HuH-7.5 (cell line): ENCODE measurements around the gene PIP5KL1.
A peak's percentile ranks its signal among the peaks of the same experiment; 100 is the strongest.

Source experiments
- DNase-seq: peaks from one replicate; pipeline ENCODE4 v3.0.0; 2011; ENCODE audit warnings: low spot score

Gene PIP5KL1, protein sequence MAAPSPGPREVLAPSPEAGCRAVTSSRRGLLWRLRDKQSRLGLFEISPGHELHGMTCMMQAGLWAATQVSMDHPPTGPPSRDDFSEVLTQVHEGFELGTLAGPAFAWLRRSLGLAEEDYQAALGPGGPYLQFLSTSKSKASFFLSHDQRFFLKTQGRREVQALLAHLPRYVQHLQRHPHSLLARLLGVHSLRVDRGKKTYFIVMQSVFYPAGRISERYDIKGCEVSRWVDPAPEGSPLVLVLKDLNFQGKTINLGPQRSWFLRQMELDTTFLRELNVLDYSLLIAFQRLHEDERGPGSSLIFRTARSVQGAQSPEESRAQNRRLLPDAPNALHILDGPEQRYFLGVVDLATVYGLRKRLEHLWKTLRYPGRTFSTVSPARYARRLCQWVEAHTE

DNA sequence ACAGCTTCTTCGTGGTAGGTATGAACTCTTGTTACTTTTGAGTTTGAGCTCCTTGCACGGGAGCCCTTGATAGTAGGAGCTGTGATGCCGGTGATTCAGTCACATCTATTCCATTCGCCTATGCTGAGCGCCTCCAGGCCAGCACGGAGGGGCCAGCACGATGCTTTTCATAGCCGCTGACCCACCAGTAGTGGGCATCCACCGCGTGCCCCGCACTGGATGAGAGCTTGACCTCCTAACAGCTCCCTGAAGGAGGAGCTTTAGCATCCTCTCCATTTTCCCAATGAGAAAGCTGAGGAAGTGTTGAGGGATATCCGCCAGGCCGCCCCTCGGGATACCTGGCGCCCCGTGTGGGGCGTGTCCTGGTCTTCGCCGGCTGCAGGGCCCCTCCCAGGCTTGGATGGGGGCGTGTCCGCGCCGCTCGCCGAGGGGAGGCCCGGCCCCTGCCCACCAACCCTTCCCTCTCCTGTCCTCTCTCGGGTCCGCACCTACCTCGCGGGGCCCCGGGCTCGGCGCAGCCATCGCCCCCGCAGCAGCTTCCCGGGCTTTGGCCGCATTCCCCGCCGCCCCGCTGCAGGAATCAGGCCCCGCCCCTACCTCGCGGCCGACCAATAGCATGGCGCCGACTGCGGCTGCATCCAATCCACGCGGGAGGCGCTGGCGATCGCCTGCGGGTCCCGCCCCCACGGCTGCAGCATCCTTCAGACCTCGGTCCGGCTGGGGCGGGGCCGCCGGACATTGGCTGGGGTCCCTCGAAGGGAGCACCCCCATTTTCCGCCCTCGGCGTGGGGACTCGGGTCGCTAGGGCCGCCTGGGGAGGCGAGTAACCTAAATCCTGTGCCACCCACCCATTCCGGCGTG lies at the start of gene PIP5KL1:
TSS of gene PIP5KL1 (minus strand) at position 547 of the 861 bp plus-strand sequence. CDS start at position 522, 25 bp downstream.
- peak; percentile 96 for DNase-seq

DNA sequence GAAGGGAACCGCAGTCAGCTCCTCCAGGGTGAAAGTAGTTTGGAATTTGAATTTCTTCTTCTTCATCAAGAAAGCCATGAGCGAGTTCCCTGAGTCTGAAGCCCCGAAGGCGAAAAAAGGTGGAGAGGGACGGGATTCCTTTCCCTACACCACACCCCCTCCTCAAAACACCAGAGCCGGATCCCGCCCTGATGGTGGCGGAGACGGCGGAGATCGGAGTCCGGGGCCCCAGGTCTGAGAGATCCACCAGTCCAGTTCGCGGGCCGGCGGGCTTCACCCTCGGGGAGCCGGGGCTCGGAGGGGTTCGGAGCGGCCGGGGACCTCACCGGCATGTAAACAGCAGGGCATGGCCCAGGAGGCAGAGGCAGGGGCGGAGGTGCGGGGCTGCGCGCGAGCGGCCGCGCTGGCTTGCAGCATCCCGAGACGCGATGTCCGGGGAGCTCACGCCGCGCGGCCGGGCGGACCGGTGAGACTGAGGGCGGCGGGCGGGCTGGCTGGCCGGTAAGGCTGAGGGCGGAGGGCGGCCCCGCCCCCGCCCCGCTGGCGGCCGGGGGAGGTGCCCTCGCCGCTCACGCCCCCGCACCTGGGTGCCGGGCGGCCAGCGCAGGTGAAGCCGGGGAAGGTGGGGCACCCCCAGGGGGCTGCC lies 49.6 kb upstream of the PIP5KL1 start:
- no peak for DNase-seq

DNA sequence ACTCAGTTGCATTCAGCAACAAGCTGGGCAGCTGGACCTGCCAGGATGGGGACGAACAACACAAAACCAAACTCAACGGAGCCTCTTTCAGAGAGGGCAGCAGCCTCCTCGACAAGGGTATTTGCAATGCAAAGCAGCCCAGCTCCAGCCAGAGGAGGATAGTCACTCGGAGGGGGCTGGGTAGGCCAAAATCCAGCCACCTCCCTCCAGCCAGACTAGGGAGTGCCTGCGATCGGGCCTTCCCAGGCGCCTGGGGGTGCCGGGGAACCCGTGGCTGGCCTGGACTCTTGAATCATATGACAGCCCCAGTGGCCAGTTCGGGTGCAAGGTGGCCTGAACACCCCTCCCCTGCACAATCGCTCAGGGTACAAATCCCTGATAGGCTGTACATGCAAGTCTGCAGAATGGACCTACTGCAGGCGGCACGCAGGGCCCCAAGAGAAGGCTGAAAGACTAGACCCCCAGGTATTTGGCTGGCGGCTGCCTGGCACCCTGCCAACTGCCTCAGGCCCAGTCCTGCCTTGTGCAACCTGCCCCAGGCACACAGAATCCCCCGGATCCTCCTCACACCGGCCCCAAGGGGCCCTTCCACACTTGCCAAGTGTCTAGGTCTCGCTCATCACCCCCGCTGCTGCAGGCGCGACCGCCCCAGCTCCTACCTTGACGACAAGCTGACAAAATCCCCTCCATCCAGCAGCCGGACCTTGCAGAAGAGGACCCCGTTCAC lies 48.9 kb upstream of the PIP5KL1 start:
- DNase-seq, result peak; percentile 66

DNA sequence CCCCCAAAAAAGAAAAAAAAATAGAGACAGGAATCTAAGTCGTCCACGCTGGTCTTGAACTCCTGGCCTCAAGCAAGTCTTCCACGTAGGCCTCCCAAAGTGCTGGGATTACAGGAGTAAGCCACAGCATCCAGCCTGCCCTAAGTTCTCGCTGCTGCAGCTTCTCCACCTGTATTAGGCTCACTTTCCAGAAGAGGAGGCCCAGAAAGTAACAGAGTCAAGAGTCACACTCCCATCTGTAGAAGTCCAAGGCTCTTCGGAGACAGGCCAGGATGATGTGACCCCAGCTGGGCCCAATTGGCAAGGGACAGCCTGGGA lies 48.4 kb upstream of the PIP5KL1 start:
- no peak for DNase-seq

DNA sequence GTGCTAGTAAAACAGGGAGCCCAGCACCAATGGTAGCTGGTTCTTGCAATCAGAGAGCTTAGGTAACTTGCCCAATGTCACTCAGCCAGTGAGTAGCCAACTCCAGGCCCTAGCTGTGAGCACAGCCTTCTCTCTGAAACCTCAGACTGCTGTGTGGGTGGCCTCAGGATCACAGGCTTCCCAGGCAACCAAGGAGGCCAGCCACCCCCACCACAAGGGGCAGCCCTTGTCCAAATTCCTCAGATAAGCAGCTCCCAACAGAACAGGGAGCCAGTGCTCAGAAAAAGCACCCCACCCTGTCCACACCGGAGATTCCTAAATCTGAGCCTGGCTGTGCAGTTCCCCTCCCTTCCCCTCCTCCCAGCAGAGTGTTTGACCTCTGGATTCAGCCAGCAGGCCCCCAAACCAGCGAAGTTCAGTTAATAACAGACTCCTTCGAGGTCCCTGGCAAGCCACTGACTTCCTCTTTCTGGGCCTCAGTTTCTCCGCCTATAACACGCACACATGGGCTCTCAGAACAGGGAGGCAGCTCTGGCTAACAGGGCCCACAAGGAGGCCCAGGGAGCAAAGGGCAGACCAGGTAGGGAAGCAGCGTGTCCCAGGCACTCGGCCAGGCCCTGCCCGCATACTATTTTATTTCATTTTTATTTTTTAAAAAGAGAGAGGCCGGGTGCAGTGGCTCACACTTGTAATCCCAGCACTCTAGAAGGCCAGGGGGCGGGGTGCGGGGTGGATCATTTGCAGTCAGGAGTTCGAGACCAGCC lies 47.5 kb upstream of the PIP5KL1 start:
- DNase-seq, result peak; percentile 51

DNA sequence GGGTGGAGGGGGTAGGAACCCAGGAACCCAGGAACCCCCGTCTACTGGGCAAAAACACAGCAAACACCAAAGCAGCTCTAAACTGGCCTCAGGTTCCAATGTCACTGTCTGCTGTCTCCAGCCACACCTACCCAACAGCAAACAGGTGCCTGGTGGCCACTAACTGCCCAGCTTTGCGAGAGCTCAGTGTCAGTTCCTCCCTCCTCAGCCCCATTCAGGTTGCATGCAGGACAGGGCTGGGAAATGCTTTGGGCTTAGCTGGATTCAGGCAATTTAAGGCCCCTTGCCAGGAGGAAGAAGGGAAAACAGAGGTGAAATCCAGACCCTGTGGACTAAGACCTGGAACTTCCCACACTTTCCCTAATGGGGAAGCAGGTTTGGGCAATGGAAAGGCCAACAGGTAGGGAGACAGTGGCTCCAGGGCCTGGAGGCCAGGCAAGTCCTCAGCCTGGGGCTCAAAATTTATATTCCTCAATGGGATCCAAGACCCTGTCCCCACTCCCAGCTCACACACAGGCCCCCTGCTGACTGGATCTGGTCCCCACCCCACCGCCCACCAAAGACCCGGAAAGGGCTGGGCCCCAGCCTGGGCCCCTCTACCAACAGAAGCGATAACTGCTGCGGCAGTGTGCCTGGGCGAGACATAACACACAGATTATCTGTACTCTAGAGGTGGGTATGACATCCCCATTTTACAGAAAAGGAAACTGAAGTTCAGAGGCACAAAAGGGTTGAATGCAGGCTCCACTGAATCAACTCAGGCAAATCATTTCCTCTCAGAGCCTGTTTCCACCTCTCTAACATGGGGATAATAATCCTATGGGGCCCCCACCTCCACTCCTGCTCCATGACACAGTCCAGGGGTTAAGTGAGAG lies 46.7 kb upstream of the PIP5KL1 start:
- DNase-seq, result no peak

DNA sequence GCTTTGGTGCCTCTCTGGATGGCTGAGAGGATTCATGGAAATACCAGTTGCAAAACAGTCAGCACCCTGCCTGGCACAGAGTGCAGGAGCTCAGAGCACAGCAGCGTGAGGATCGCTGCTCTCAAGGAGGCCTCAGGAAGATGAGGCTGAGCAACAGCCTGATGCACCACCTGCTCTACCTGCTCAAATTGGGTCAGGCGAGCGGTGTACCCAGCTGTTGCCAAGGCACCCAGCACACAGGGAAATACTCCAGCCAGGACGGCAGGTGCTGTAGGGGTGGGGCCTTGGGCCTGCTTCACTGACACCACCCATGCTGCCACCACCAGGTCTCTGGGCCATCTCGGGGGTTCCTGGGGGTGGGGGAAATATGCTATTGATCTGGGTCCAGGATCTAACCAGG lies 45.9 kb upstream of the PIP5KL1 start:
- DNase-seq, result no peak

DNA sequence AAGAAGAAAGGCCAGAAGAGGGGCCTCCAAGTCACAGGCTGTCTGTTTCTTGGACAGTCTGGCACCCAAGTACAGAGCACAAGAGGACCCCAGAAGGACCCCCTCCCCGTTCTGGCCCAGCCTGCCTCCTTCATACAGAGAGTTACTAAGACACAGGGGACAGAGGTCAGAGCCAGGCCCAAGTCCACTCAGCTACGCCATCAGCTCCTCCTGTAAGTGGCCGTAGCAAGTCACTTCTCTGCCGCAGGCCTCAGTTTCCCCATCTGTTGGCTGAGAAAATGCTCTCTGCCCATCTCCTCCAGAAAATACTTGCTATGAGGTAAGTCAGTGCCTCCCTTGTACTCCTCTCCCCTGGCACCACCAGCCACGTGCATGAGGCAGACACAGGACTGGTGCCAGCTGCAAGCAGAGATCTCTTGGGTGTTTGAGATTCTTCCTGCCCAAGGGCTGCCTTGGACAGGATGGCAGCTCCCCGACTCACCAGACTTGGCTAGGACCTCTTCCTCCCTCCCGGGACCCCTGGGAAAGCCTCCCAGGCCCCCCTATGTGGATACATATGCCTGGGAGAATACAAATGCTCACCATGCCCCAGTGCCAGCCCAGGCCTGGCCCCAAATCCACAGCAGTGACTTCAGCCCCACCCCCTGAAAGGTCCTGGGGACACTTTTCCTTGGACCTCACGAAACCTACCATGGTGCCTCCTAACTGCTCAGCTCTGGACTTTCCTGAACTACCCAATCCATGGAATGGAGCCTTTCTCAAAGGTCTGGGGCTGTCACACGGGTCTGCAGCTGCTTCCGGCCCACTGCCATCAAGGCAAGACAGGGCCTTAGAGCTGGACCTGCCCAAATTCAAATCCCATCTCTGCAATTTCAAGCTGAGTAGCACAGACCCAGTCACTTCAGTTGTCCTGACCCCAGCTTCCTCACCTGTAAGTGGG lies 45.1 kb upstream of the PIP5KL1 start:
- no peak for DNase-seq

DNA sequence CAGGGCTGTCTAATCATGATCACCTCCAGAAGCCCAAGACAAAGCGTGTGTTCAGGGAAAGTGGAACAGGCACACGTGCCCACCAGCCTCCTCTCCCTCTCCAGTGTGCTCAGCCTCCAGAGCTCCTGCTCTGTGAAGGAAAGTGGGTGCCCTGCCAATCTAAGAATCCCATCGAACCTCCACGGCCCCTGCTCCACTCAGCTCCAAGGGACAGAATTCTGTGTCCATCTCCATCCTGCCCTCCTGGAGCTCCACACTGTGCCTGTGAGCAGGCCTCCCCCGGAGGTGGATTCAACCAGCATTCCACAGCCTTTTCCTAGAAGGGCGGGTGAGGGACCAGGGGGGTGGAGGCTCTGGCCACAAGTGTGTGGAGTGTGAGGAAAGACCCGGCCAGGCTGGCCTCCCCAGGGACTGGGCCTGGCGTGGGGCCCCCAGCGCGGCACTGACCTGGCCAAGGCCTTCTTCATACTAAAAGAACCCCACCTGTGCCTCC lies 44.2 kb upstream of the PIP5KL1 start:
- DNase-seq, result no peak

DNA sequence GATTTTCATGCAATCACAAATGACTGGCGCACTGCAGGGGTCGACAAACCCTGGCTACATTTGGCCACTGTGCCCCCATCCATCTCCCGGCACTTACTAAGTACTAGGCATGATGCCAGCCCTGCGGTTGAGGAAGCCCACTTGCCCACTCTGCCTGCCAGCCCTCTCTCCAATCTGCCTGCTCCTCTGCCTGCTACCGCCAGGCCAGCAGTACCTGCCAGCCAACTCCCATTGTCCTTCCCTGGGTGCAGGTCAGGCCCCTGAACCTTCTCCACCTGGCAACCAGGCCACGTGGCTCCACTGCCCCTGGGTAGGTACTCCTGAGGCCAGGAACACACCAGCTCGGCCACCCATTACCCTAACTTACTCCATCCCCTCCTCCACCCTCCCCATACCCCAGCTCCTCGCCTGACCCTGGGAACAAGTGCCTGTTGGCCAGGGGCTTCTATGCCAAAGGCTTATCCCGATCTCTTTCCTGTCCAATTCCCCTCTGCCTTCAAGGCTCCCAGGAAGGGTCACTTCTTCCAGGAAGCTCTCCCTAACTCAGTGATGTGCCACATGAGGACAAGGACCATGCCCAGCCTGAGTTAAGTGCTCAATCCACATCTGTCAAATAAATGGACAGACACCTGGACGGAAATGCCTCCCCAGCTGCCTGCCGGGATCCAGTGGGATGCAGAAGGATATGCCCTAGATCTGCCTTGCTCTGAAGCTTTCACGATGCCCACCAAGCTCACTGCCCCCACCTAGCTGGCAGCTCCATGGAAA lies 43.6 kb upstream of the PIP5KL1 start:
- DNase-seq, result no peak

DNA sequence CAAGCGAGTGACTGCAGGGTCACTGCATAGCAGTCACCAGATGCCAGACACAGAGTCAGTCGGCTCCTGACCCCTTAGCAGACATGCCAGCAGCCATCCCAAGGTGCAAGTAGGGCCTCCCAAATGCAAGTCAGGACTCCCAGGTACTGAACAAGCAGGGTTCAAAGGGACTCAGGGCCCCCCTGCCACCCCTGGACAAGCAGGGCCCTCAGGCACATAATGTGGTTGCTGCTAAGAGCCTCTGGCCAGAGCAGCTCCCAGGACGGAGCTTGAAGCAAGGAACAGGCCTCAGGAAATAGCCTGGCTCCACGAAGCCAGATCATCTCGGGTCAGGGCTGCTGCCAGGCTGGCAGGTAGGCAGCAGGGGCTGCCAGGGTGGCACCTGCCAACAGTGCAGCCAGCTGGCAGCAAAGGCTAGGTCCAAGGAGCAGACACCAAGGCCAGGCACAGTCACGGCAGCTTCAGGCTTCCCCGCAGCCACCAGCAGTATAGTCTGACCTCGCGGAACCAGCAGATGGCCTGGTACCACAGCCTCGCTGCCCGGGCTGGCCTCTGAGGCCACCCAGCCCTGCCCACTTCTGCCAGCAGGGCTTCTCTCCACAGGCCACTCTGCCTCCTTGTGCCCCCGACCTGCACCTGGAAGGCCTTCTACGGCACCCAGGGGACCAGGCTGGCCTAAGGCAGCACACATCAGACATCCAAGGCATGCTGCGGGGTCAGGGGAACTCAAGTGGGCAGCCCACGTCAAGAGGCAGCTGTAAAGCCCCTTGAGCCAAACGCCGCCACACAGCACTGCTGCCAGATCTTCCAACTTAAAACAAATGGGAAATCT lies 42.8 kb upstream of the PIP5KL1 start:
- DNase-seq, result no peak

DNA sequence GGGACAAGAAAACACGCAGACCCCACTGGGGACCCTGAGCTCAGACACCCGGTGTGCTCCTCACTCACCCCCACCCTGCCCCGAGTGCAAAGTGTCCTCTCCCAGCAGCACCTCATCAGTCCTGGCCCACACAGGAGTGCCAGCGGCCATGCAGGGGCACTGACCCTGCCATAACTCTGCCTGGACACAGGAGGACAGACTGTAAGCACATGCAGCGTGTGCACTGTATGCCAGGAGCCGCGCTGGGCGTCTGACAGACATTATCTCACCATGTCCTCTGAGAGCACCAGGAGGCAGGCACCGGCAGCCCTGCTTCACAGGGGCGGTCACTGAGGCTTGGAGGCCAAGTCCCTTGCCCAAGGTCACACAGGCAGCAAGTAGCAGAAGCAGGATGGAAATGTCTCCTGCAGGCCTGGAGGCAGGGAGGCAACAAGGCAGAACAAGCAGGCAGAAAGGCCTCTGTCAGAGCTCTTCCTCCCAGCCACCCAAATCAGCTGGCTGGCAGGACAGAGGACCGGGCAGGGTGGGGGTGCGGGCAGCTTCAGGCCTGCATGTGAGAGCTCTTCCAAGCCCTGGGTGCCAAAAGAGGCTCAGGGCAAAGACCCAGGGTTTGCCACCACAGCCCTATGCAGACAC lies 41.8 kb upstream of the PIP5KL1 start:
- DNase-seq, result no peak

DNA sequence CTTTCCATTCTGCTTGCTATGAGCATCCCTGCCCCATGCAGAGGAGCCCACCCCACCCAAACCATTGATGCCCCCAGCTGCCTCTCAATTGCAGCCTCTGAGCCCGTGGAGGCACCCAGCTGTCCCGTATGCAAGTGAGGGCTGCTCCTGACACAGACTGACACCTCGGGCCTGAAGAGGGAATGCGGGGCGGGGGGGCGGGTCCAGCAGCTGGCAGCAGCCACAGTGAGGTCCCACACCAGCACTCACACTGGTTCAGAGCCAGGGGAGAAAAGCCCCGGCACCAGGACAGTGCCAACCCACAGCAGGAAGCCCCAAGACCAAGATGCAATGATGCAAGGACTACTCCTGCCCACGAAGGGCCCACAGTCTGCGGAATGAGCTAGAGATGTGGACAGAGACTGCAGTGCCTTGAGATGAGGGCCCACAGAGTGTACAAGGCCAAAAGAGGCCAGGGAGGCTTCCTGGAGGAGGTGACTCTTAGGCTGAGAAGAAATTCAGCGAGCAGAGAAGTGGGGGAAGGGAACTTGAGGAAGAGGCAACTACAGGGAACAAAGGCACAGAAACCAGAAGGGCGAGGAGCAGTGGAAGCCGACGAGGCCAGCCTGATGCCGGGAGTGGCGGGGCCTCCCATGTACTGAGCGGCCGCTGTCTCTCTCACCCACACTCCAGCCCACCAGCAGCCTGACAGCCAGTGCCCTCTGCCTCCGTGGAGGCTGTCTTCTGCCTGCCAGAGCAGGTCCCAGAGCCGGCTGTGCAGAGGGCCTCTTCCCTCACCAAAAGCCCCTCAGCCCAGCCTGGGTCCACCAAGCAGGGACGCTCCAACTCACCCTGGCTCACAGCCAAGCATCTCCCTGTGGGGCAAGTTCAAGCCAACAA lies 41.0 kb upstream of the PIP5KL1 start:
- no peak for DNase-seq

DNA sequence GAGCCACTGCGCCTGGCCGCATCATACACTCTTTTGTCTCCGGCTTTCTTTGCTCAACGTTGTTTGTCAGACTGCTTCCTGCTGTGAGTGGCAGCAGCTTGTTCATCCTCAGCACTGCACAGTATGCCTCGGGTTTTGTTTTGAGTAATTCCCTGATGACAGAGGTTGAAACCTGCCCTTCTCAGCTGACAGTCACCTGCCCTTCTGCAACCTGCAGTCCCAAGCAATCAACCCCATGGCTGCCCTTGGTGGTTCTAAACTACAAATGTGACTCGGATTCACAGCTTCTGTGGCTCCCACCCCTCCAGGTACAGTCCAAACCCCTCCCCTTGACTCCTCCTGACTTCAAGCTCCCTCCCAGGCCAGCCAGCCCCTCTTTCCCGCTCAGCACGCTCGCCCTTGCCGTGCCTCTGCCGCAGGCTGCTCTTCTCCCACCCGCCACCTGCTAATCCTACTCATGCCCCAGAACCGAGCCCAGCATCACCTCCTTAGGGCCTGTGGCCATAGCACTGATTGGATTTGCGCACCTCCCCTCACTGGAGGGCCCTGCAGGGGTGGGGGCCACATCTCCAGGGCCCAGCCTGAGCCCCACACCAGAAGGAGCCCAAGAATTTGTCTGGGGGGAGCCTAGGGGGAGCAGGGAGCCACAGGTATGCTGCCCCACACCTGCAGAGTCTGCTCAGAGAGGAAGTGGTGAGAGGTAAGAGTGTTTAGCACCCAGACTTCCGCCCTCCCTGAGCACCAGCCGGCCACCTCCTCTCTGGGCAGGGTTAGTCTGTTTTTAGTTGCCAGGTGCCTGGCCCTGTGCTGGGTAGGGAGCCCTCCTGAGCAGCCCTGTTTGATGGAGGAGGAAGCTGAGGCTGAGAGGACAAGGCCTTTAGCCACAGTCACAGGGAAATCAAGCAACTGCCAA lies 40.1 kb upstream of the PIP5KL1 start:
- DNase-seq, result no peak
